Vagina (tissue), 2 donors: ENCODE results near the gene THOC5. TPM values are rescaled to one million over a fixed set of nuclear protein-coding genes. Genes with fewer than 3 reads are reported as not detected.
"Not testable (repeated sequence)": the region's sequence is repeated elsewhere in the genome, so short reads cannot be mapped to it uniquely, and the experiment has no call there.

ENCODE experiments used
- DNase-seq, 2 donors: peaks; one replicate each; pipeline ENCODE4 v3.0.0-alpha.2; 2017; ENCODE audit errors: extremely low spot score in 2 of 2
- H3K27ac ChIP-seq: fragments of 200-600 bp; sonication (generic); one replicate; pipeline ENCODE4 v1.5.1; 2019
- H3K27me3 ChIP-seq: fragments of 200-600 bp; sonication (generic); one replicate; pipeline ENCODE4 v1.5.1; 2019
- H3K36me3 ChIP-seq, 2 donors: fragments of 200-600 bp; sonication (generic); one replicate each; pipeline ENCODE4 v1.5.1; 2017 to 2019
- H3K4me1 ChIP-seq: fragments of 200-600 bp; sonication (generic); one replicate; pipeline ENCODE4 v1.5.1; 2019
- H3K4me3 ChIP-seq, 2 donors: fragments of 200-600 bp; sonication (generic); 1 replicate in 1 of 2; 2 replicates in 1 of 2; pipeline ENCODE4 v1.5.1; 2016 to 2019
- H3K9me3 ChIP-seq: fragments of 200-600 bp; sonication (generic); one replicate; pipeline ENCODE4 v1.5.1; 2019
- CTCF ChIP-seq, 3 experiments: fragments of 450-650 bp in 2 of 3; fragments of 200-600 bp in 1 of 3; sonication (generic) in 1 of 3; IDR thresholded peaks; one replicate each; pipeline ENCODE4 v1.5.1; 2017 to 2019; ENCODE audit warnings: antibody characterized with exemption in 3 of 3, mild to moderate bottlenecking in 2 of 3, moderate library complexity in 2 of 3
- POLR2A ChIP-seq, 2 donors: fragments of 450-650 bp; IDR thresholded peaks; one replicate each; pipeline ENCODE4 v1.6.1; 2017; ENCODE audit warnings: antibody characterized with exemption in 2 of 2, mild to moderate bottlenecking in 2 of 2, moderate library complexity in 2 of 2
- POLR2AphosphoS5 ChIP-seq, 2 donors: sonication (generic); formaldehyde crosslinking; IDR thresholded peaks; one replicate each; pipeline ENCODE4 v1.9.0; 2017; ENCODE audit warnings: antibody characterized with exemption in 2 of 2, mild to moderate bottlenecking in 2 of 2, low read depth in 1 of 2; ENCODE audit not compliant: insufficient read depth in 1 of 2
- intact Hi-C: fragments of 100-400 bp; cut with DNase I; formaldehyde crosslinking; loops from one replicate; pipeline ENCODE4 v1.15.1; 2023
- total RNA-seq: library from RNA; depleted of rRNA; stranded (reverse); fragments of >200 nt; gene quantifications from one replicate; pipeline ENCODE4 v1.2.3, GENCODE V29; 2016

THOC5 gene
- total RNA-seq, 1 donor from 2014 or later: 32.2 TPM

- intact Hi-C loops: no loop called here
- Histone ChIP-seq H3K27ac (no peak overlapping the region), H3K4me1 (peaks cover 7% of the 10 kb centered on the region), H3K27me3 (no peaks in the 10 kb centered on the region), H3K9me3 (no peaks in the 10 kb centered on the region), H3K36me3 (peaks cover 0 to 30% of the 10 kb centered on the region in 2 donors), H3K4me3 (no peak overlapping the region)
- DNase-seq: no peak
- TF ChIP-seq POLR2AphosphoS5 (IDR thresholded peaks at IDR 0.05; ENCODE audit: insufficient read depth in 1 of 2, low read depth in 1 of 2) (no peak), CTCF (IDR thresholded peaks at IDR 0.05) (no peak), POLR2A (IDR thresholded peaks at IDR 0.05) (no peak)
Observed at GRCh38 chr22:29559030-29559429, 5.5 kb upstream of the THOC5 start.

GRCh38 chr22:29555065-29555644, 1.6 kb upstream of the THOC5 start:
- intact Hi-C loops: no loop called here
- peaks cover 0 to 13% of the 10 kb centered on the region in 2 donors for H3K36me3 ChIP-seq
- no peak for DNase-seq

GRCh38 chr22:29552357-29552756, 1.2 kb downstream of the THOC5 start:
- intact Hi-C loops, H3K4me1 ChIP-seq, H3K9me3 ChIP-seq, H3K4me3 ChIP-seq, DNase-seq, H3K27me3 ChIP-seq, H3K27ac ChIP-seq: not testable (repeated sequence)
- peaks cover 0 to 17% of the 10 kb centered on the region in 2 donors for H3K36me3 ChIP-seq

More at GRCh38 chr22:29555065-29555644, 1.6 kb upstream of the THOC5 start:
- Histone ChIP-seq H3K4me1 (peaks cover 9% of the 10 kb centered on the region), H3K4me3 (no peak overlapping the region), H3K27ac (peak overlapping the region; percentile 77), H3K9me3 (no peaks in the 10 kb centered on the region), H3K27me3 (no peaks in the 10 kb centered on the region)
- no peak for TF ChIP-seq CTCF (IDR thresholded peaks at IDR 0.05)
- no peak for TF ChIP-seq POLR2AphosphoS5 (IDR thresholded peaks at IDR 0.05; ENCODE audit: insufficient read depth in 1 of 2, low read depth in 1 of 2)
- TF ChIP-seq POLR2A (IDR thresholded peaks at IDR 0.05): no peak

- H3K4me1 ChIP-seq: peaks cover 9% of the 10 kb centered on the region
- DNase-seq: no peak
- intact Hi-C loops: no loop called here
- peaks cover 0 to 29% of the 10 kb centered on the region in 2 donors for H3K36me3 ChIP-seq
- no peaks in the 10 kb centered on the region for H3K27me3 ChIP-seq
- H3K9me3 ChIP-seq: no peaks in the 10 kb centered on the region
- H3K4me3 ChIP-seq: no peak overlapping the region
- no peak overlapping the region for H3K27ac ChIP-seq
- TF ChIP-seq POLR2AphosphoS5 (IDR thresholded peaks at IDR 0.05; ENCODE audit: insufficient read depth in 1 of 2, low read depth in 1 of 2) (no peak), CTCF (IDR thresholded peaks at IDR 0.05) (no peak), POLR2A (IDR thresholded peaks at IDR 0.05) (no peak)
Observed at GRCh38 chr22:29550005-29550404, 3.6 kb downstream of the THOC5 start.

GRCh38 chr22:29545045-29545444, 8.5 kb downstream of the THOC5 start:
- H3K27ac ChIP-seq, H3K27me3 ChIP-seq, DNase-seq, H3K4me3 ChIP-seq, H3K9me3 ChIP-seq, H3K4me1 ChIP-seq, intact Hi-C loops: not testable (repeated sequence)
- H3K36me3 ChIP-seq: peaks cover 0 to 56% of the 10 kb centered on the region in 2 donors

- TF ChIP-seq CTCF (IDR thresholded peaks at IDR 0.05): no peak
- no peak for TF ChIP-seq POLR2A (IDR thresholded peaks at IDR 0.05)
- no peak for TF ChIP-seq POLR2AphosphoS5 (IDR thresholded peaks at IDR 0.05; ENCODE audit: insufficient read depth in 1 of 2, low read depth in 1 of 2)
- no peaks in the 10 kb centered on the region for H3K4me1 ChIP-seq
- H3K27ac ChIP-seq: no peak overlapping the region
- H3K4me3 ChIP-seq: no peak overlapping the region
- peaks cover 3 to 67% of the 10 kb centered on the region in 2 donors for H3K36me3 ChIP-seq
- intact Hi-C loops: no loop called here
- no peak for DNase-seq
- H3K9me3 ChIP-seq: no peaks in the 10 kb centered on the region
- H3K27me3 ChIP-seq: no peaks in the 10 kb centered on the region
Observed at GRCh38 chr22:29541845-29542244, 11.7 kb downstream of the THOC5 start.
